Fibroblast of mammary gland (primary cell): Measurements from ENCODE around the gene HEXIM2.
A peak's percentile ranks its signal among the peaks of the same experiment; 100 is the strongest.

Experiments
- DNase-seq: peaks from one replicate; pipeline ENCODE4 v3.0.0-alpha.2; 2010; ENCODE audit warnings: low read depth
- H3K4me3 ChIP-seq: 2 replicates; pipeline ENCODE4 v1.5.1; 2011; ENCODE audit warnings: low read depth, mild to moderate bottlenecking, low read length, moderate library complexity; ENCODE audit not compliant: control insufficient read depth
- TF ChIP-seq, protein P1 (sequence below): conservative IDR thresholded peaks from 2 replicates; pipeline ENCODE4 v1.5.1; 2011; ENCODE audit warnings: low read depth, low read length, inconsistent platforms; ENCODE audit not compliant: control insufficient read depth, insufficient read depth

Gene HEXIM2

DNA sequence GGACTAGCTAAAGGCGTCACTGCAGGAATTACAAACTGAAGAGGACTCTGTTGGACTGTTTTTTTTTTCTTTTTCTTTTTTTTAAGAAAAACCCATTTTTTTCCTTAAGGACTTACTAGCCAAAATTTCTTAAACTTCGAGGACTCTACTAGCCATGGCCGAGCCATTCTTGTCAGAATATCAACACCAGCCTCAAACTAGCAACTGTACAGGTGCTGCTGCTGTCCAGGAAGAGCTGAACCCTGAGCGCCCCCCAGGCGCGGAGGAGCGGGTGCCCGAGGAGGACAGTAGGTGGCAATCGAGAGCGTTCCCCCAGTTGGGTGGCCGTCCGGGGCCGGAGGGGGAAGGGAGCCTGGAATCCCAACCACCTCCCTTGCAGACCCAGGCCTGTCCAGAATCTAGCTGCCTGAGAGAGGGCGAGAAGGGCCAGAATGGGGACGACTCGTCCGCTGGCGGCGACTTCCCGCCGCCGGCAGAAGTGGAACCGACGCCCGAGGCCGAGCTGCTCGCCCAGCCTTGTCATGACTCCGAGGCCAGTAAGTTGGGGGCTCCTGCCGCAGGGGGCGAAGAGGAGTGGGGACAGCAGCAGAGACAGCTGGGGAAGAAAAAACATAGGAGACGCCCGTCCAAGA lies 12.5 kb upstream of the HEXIM2 start:
- DNase-seq, result peak; percentile 77
- peak overlapping the region; percentile 63 for H3K4me3 ChIP-seq
- TF ChIP-seq, protein P1, sequence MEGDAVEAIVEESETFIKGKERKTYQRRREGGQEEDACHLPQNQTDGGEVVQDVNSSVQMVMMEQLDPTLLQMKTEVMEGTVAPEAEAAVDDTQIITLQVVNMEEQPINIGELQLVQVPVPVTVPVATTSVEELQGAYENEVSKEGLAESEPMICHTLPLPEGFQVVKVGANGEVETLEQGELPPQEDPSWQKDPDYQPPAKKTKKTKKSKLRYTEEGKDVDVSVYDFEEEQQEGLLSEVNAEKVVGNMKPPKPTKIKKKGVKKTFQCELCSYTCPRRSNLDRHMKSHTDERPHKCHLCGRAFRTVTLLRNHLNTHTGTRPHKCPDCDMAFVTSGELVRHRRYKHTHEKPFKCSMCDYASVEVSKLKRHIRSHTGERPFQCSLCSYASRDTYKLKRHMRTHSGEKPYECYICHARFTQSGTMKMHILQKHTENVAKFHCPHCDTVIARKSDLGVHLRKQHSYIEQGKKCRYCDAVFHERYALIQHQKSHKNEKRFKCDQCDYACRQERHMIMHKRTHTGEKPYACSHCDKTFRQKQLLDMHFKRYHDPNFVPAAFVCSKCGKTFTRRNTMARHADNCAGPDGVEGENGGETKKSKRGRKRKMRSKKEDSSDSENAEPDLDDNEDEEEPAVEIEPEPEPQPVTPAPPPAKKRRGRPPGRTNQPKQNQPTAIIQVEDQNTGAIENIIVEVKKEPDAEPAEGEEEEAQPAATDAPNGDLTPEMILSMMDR, result peak; percentile 79

DNA sequence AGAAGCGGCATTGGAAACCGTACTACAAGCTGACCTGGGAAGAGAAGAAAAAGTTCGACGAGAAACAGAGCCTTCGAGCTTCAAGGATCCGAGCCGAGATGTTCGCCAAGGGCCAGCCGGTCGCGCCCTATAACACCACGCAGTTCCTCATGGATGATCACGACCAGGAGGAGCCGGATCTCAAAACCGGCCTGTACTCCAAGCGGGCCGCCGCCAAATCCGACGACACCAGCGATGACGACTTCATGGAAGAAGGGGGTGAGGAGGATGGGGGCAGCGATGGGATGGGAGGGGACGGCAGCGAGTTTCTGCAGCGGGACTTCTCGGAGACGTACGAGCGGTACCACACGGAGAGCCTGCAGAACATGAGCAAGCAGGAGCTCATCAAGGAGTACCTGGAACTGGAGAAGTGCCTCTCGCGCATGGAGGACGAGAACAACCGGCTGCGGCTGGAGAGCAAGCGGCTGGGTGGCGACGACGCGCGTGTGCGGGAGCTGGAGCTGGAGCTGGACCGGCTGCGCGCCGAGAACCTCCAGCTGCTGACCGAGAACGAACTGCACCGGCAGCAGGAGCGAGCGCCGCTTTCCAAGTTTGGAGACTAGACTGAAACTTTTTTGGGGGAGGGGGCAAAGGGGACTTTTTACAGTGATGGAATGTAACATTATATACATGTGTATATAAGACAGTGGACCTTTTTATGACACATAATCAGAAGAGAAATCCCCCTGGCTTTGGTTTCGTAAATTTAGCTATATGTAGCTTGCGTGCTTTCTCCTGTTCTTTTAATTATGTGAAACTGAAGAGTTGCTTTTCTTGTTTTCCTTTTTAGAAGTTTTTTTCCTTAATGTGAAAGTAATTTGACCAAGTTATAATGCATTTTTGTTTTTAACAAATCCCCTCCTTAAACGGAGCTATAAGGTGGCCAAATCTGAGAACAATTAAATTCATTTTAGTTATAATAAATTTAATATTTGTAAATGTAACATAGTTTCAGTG lies 11.7 kb upstream of the HEXIM2 start:
- peak; percentile 67 for DNase-seq

DNA sequence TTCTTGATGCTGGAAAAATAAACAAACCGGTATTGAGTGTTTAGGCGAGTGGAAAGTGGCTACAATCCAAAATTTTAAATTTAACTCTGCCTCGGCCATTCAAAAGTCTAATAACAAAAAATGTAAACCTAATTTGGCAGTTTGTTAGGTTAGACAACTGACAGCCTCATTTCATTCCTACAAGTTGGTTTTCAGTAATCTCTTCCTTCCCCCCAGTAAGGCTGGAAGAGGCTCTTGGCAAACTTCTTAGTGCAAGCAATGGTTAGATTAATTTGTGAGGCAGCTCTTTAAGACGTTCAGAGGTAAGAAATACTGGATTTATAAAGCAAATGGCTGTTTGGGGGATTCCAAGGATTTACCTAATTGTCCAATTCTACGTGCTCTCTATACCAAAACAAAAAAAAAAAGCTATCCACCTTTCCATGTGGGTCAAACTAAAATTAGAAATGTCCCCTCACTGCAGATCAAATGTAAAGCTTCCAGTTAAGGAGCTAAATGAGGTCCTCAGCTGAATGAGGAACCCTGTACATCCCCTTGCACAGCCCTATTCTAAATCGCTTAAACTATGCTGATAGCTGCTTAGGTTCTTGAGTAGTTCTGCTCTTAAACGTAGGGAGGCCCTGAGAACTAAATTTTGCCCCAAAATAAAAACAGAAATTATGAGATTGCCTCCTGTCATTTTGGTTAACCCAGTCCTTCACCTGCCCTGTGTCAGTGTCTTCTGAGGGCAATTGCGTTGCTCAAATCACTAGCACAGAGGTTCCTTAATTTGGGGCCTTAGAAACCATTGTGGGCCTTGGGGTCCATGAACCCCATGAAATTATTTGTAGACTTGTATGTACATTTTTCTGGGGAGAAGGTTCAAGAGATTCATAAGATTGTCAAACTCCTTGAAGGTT lies 10.5 kb upstream of the HEXIM2 start:
- H3K4me3 ChIP-seq, result peak overlapping the region; percentile 63
- TF ChIP-seq, protein P1, result no peak

More for the DNA sequence above, 11.7 kb upstream of the HEXIM2 start:
- peak overlapping the region; percentile 63 for H3K4me3 ChIP-seq
- TF ChIP-seq, protein P1, result no peak

DNA sequence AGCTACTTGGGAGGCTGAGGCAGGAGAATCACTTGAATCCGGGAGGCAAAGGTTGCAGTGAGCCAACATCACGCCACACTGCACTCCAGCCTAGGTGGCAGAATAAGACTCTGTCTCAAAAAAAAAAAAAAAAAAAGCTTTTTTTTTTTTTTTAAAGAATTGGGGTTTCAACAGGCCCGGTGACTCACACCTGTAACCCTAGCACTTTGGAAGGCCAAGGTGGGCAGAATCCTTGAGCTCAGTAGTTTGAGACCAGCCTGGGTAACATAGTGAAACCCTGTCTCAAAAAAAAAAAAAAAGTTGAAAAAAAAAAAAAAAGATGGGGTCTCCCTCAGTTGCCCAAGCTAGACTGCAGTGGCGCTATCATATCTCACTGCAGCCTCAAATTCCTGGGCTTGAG lies 6.6 kb upstream of the HEXIM2 start:
- H3K4me3 ChIP-seq, result no peak overlapping the region
- no peak for DNase-seq
- TF ChIP-seq, protein P1, result no peak

More for the DNA sequence above, 10.5 kb upstream of the HEXIM2 start:
- no peak for DNase-seq

DNA sequence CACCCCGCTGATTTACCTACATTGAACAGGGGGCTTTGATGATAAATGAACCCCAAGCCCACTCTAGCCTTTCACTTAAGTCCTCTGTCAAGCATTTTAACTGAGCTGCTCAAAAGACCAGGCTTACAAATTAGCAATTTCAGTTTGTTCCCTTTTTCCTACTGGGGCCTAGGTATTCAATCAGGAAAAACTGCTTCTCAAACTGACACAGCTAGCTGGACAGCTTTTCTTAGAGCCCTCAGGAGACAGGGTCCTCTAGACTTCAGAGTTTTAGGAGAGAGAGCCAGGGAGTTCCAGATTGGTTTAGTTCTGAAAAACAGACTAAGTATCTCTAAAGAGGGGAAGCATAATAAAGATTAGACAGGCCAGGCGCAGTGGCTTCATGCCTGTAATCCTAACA lies 6.2 kb upstream of the HEXIM2 start:
- no peak overlapping the region for H3K4me3 ChIP-seq
- no peak for DNase-seq
- TF ChIP-seq, protein P1, result no peak

DNA sequence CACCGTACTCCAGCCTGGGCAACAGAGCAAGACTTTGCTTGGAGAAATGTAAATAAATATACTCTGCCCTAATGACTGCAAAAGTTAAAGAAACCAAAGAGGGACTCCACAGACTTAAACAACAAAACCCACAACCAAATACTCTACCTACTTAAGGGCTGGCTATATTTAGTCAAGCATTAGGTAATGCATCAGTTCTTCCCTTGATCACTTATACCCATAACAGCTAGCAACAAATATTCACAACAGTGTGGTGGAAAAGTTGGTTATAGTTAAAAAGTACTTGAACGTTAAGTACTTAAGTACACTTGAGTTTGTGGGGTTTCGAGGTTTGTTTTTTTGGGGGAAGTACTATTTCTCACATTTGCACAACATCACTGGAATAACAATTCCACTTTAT lies 5.4 kb upstream of the HEXIM2 start:
- TF ChIP-seq, protein P1, result no peak
- H3K4me3 ChIP-seq, result no peak overlapping the region
- DNase-seq, result no peak
